GM12878 (cell line): ENCODE measurements around the gene SORL1.

Source experiments
- CTCF ChIP-seq, 3 experiments: IDR thresholded peaks in 2 of 3; conservative IDR thresholded peaks in 1 of 3; 2 replicates each; pipeline ENCODE4 v1.5.1; 2011; ENCODE audit warnings: low read depth in 3 of 3, low read length in 3 of 3, mild to moderate bottlenecking in 3 of 3, control low read depth in 2 of 3, moderate library complexity in 2 of 3, inconsistent platforms in 1 of 3, mixed read lengths in 1 of 3; ENCODE audit not compliant: control insufficient read depth in 2 of 3, insufficient read depth in 1 of 3; ENCODE audit errors: extremely low read depth in 1 of 3
- ETV6 ChIP-seq, 2 experiments: fragments of 450-650 bp in 1 of 2; IDR thresholded peaks in 1 of 2; conservative IDR thresholded peaks in 1 of 2; 2 replicates each; pipeline ENCODE4 v1.6.1; 2014; ENCODE audit warnings: antibody characterized with exemption in 1 of 2, borderline replicate concordance in 1 of 2, low read depth in 1 of 2, mild to moderate bottlenecking in 1 of 2, moderate library complexity in 1 of 2
- MAX ChIP-seq: IDR thresholded peaks from 2 replicates; pipeline ENCODE4 v1.6.1; 2012; ENCODE audit warnings: low read depth, low read length, improper control_type of control experiment
- SKIL ChIP-seq: fragments of 450-650 bp; IDR thresholded peaks from 2 replicates; pipeline ENCODE4 v1.6.1; 2017; ENCODE audit warnings: mild to moderate bottlenecking, low read depth, inconsistent platforms; ENCODE audit not compliant: poor library complexity, severe bottlenecking
- YY1 ChIP-seq: IDR thresholded peaks from 2 replicates; pipeline ENCODE4 v1.6.1; 2011; ENCODE audit warnings: low read depth, mild to moderate bottlenecking, low read length

GRCh38 chr11:121437018-121437685 is 15.0 kb upstream of the SORL1 start:
- TF ChIP-seq CTCF (IDR thresholded peaks at IDR 0.05 in 2 of 3, conservative IDR thresholded peaks at IDR 0.05 in 1 of 3; ENCODE audit: control insufficient read depth in 2 of 3, extremely low read depth in 1 of 3, insufficient read depth in 1 of 3, low read depth in 3 of 3, low read length in 3 of 3) (no peak), MAX (no peak), YY1 (no peak), SKIL (no peak), ETV6 (conservative IDR thresholded peaks at IDR 0.05 in 1 of 2, IDR thresholded peaks at IDR 0.05 in 1 of 2; ENCODE audit: borderline replicate concordance in 1 of 2, low read depth in 1 of 2) (no peak)
